NCI-H2227 (cell line): ENCODE data around the gene FOXC2.

Experiments used
- DNase-seq: peaks from one replicate; lab custom pipeline; 2025; ENCODE audit not compliant: unreplicated experiment; lab: John Stamatoyannopoulos, UW

The FOXC2 gene

GRCh38 chr16:86571530-86571915, 4.9 kb downstream of the FOXC2 start:
- DNase-seq: no peak

DNA sequence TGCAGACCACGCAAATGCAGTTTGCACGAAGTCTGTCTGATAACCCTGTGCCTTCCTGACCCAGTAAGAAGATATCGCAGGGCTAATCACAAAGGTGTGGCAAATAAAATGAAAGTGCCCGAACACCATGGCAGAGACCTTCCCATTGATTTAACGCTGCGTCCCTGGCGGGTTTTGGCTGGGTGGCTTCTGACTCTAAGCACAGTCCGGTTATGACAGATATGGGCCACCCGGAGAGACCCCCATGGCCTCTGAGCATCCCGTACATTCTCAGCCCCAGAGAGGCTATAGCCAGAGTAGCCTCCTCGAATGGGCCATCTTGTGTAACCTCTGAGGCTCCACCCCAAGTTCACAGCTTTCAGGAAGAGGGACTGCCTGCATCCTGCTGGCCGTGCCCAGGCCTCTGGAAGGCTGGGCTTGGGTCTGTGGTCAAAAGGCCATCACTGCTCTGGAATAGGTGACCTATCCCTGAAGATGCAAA, 5.5 kb downstream of the FOXC2 start:
- no peak for DNase-seq

- DNase-seq: no peak
Measured at GRCh38 chr16:86572606-86573005, 6.0 kb downstream of the FOXC2 start.

DNA sequence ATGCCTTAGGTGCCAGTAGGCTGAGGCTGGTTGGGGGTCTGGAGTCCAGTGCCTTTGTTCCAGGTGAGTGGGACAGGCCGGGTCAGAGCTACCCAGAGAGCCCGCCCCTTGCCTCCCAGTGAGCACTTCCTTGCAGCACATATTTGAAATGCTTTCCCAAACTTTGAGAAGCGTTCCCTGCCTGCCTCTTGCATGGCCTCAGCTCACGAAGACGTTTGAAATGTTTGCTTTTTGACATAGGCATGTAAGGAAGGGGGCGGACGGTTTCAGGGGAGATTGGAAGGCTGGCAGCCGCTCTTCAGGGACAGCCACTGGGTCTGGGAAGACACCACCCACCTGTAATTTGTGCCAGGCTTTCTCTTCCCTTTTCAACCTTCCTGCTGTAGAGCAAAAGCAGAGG, 6.6 kb downstream of the FOXC2 start:
- no peak for DNase-seq

GRCh38 chr16:86573646-86574508, 7.2 kb downstream of the FOXC2 start:
- DNase-seq: no peak

DNA sequence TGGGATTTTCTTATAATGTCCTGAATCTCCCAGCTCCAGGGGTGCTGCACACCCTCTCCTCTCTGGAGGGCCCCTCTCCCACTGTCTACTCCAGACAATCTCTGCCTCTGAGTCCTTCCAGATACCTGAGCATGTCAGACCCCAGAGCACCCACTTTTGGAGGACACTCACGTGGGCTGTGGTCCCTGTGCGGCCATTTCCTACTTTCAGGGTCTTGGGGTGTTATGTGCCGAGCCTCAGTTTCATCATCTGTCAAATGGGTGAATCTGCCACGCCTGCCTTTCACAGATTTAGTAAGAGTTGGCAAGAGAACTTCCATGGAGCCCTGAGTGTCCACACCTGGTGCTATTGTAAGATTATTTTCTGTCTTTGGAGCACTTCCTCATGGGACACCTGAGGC, 8.0 kb downstream of the FOXC2 start:
- DNase-seq: no peak

DNA sequence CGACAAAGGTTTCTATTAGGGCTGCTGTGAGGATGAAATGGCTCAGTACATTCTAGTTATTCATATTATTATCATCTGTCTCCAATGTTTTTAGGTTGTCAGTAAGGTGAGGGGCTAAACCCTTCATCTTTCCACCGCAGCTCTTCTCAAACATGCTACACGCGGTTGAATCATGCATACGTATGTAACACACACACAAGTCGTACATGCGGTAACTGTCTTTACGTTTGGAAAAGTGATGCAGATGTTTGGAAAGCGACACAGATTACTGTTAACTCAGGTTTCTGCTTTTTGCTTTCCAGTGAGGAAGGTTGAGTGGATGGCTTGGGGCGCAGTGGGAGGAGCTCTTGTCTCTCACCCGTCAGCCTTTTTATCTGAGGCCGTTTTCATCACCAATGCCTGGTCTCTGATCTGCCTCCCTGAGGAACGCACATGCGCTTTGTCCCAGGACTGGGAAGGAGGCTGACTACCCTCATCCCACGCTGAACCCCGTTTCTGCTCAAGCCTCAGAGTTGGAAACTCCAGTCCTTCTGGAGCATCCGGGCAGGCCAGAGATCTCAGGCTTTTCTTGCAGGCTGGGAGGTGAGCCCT, 8.6 kb downstream of the FOXC2 start:
- no peak for DNase-seq

DNA sequence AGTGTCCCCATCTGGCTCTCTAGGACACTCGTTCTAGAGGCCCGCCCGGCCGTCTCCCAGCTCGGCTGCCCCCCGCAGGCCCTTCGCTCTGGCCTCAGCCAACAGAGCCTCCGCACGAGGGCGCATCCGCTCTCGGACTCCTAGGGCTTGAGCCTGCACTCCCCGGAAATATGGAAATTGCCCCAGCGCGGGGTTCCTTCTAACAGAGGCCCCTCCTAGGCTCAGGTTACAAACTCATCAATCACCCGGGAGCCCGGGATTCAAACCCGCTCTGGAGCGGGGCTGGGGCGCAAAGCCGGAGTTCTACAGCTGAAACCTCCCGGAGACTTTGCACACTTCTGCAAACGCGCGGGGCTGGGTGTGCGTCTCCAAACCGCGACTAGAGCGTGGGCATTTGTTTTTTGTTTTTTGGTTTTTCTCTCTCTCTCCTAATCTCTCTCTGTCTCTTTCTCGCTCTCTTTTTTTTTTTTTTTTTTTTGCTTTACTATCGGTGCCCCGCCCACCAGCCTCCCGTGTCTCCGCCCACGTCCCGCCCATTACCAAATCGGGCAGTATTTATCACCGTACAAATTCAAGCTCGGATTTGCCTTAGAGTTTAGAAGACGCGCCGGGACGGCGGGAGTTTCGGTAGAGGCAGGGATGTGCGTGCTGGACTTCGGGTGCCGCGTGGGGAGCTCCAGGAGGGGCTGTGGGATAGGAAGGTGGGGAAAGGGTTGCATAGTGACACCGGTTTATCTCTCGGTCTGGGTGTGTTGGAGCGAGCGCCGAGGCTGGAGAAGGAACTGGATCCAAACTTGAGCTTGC, 9.3 kb downstream of the FOXC2 start:
- no peak for DNase-seq

- no peak for DNase-seq
Measured at GRCh38 chr16:86576591-86577313, 10.1 kb downstream of the FOXC2 start.

DNA sequence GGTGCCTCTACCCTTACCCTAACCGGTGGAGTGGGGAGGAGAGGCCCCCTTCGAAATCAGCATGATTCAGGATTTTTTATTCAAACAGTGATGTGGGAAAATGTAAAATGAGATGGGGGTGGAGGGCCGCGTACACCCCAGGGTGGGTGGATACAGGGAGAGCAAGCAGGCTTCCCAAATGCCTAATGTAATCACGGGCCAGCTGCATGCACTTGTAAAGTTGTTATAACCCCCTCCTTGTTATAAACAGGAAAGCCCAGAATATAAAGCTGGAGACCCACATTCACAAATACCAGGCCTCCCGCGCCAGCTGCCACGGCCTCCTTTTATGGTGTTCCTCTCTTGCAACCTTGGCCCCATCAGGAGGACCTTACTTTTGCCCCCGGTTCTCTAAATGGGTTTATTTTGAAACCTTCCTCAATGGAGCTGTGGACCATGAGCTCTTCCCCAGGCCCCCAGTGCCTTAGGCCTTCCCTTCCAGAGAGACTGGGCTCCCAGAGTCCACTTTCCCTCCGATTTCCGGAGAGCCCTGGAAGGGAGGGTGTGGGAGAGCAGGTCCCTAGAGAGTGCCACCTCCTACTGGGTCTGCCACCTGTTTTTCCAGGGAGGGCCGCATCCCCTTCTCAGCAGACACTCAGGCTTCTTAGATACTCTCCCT, 10.8 kb downstream of the FOXC2 start:
- DNase-seq: no peak

DNA sequence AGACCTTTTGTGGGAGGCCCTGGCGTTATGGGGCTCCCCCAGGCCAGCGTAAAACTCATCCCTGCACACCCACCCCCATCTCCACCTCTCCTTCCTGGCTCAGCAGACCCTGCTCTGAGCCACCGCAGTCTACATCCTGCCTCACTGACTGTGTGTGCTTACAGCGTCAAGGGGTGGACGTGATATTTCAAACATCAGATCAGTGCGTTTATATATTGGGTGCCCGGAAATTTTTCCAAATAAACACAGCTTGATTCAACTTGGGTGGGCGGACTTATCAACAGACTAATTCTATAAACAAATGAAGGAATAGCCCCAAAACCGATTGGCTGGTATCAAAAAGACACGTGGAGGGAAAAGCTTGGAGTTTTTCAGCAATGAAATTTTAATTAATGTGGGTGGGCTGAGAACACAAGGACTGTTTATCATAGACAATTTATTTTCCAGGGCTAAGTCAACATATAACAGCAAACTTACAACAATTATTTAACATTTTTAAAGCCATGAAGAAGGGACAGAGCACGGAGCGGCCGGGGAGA, 11.5 kb downstream of the FOXC2 start, which contains the start of gene FOXL1:
TSS of gene FOXL1 (plus strand) at position 489 of the 539 bp plus-strand sequence. CDS start 175 bp downstream, outside the sequence.
- no peak for DNase-seq

- no peak for DNase-seq
Measured at GRCh38 chr16:86578611-86579267, 12.1 kb downstream of the FOXC2 start.

DNA sequence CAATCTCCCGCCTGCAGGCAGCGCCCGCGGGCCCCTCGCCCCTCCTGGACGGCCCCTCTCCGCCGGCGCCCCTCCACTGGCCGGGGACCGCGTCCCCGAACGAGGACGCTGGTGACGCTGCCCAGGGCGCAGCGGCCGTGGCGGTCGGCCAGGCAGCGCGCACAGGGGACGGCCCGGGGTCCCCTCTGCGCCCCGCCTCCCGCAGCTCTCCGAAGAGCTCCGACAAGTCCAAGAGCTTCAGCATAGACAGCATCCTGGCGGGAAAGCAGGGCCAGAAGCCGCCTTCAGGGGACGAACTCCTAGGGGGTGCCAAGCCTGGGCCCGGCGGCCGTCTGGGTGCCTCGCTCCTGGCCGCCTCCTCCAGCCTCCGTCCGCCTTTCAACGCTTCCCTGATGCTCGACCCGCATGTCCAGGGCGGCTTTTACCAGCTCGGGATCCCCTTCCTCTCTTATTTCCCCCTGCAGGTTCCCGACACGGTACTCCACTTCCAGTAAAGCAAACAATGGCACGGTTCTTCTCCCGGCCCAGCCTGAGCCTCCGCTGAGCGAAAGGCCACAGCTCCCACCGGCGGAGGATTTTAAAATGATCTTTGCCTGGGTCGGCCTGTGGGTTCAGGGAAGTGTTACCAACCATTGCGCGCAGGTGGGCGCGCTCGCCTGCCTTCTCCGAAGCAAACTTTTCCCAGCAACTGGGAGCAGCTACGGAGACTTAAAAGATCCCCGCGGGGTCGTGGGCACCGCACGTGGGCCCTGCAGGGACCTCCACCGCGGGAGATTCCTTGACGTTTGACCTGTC, 12.8 kb downstream of the FOXC2 start:
- no peak for DNase-seq

DNA sequence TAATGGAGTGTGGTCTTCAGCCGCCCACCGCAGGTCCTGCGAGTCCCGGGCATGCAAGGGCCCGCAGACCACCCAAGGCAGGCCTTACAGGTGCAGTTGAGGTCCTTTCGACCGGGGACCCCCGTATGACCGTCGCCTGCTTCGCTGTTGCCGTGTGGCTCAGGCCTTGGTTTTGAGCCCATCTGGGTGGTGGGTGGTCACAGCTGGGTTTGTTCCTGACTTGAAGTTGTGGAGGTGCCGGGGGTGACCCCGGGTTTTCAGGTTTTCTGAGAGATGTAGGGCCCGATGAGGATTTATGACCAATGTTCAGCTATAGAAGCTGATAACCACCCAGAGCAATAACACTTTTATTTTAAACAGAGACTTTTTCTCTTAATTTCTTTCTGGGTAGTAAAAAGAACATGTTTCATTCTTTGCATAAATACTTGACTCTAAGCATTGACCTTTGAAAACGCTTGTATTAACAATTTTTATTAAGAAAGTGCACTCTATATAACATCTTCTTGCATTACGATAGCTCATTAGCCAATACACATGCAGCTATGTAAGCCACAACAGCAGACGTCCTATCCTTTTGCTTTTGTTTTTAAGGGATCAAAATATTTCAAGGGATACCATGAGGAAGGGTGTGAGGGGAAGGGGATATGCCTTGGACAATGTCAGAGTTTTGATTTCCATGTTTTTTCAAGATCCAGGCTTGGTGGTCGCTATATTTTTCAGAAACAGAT, 13.6 kb downstream of the FOXC2 start:
- no peak for DNase-seq

- no peak for DNase-seq
Measured at GRCh38 chr16:86580791-86581170, 14.2 kb downstream of the FOXC2 start.

- DNase-seq: no peak
Measured at GRCh38 chr16:86581458-86581857, 14.8 kb downstream of the FOXC2 start.

DNA sequence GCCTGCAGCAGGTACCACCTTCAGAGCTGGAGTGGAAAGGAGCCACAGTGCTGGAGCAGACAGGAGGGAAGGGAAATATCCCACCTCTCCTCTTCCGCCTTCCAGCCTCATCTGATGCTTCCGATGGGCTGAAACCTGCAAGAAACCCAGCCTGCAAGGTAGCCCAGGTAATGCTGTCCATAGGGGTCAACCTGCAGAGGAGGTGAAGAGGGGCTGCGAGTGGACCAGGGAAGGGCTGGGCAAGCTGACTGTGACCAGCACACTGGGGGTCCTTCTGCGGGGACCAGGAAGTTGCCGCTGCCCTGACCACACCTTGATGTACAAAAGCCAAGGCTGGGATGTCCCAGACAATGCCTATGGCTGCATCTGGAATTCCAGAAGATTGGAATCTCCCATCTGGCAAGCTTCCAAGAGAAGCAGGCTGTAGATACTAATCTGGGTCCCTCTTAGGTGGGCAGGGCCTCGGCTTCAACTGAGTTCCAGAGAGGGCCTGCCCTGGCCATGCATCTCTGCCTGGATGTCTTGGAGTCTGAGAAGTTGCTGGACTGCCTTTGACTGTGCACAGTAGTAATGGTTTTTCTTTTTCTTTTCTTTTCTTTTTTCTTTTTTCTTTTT, 17.5 kb downstream of the FOXC2 start:
- DNase-seq: no peak
